Measurements from ENCODE around the gene ADGRL3.
"Not testable (repeated sequence)": the region's sequence is repeated elsewhere in the genome, so short reads cannot be mapped to it uniquely, and the experiment has no call there.

ADGRL3 gene

DNA sequence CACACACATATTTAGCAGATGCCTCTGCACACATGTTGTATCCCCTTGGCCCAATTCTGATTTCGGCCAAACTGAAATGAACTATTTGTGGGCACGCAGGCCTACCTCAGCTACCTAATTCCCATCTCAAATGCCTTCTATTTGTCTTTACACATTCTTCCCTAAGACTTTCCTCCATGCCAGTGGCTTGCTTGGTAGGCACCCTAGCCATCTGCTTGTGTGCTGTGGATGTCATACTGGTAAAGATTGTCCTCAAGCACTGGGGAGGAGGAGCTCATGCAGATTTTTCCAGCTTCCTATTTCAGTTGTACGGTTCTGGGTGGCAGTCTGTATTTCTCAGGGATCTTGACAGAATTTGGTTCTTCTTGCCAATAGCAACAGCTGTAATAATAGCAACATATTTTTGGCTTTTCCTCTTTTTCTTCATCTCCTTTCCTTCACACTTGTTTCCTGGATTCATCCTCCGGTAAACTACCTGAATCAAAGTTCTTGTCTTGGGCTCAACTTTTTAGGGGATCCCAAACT lies 514.3 kb downstream of the ADGRL3 start:
- no peak for DNase-seq (ENCODE audit: insufficient read length, low spot score)
- FAIRE-seq, result no peak

DNA sequence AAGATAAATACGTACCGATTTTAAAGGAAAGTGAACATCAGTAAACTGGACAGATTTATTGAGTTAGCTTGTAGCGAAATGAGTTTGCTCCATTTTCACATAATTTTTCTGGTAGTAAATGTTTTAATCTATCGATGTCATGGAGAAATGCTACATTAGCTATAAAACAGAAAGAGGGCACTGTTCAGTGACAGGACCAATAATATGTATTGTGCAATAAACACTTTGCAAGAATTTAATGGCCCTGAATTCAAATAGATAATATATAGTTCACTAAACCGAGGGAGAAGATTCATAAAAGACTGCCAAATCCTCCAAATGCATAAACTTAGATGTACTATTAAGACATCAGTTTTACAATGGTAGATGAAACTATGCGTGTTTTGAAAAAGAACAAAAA lies 516.3 kb downstream of the ADGRL3 start:
- no peak for DNase-seq (ENCODE audit: insufficient read length, low spot score)

DNA sequence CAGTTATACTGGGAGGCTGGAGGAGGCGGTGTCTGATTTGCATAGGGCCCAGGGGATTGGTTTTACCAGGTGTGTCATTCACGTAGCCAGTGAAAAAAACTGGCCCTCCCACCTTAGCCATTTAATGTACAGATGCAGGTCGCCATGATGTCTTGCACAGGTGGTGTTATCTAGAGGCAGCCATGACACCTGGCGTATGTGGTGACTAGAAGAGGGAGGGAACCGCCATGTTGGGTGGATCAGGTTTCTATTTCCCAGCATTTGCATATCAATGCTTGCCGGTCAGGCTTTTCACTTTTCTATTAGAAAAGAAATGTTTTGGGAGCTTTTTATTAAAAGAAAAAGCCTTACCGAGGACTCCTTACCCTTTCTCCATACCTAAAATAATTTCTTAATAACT lies 523.4 kb downstream of the ADGRL3 start:
- FAIRE-seq (no peak), DNase-seq (ENCODE audit: insufficient read length, low spot score) (no peak)

More for the DNA sequence above, 516.3 kb downstream of the ADGRL3 start:
- FAIRE-seq, result no peak

DNA sequence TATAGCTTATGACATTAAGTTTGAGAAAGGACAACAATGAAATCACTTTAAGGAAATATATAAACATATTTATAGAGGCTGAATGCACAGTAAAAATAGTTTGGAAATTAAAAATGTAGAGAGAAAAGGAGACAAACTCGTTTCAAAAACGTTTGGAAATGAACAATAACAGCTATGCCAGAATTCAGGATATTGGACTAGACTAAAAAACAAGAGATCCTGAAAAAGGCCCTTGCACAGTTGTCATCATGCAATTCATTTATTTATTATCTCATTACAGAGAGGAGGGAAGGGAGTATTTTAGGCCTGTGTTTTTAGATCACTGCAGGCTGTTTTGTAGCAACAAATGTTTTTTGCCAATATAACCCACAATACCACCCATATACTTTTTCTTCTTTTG lies 527.2 kb downstream of the ADGRL3 start:
- FAIRE-seq, result no peak
- no peak for DNase-seq (ENCODE audit: insufficient read length, low spot score)

DNA sequence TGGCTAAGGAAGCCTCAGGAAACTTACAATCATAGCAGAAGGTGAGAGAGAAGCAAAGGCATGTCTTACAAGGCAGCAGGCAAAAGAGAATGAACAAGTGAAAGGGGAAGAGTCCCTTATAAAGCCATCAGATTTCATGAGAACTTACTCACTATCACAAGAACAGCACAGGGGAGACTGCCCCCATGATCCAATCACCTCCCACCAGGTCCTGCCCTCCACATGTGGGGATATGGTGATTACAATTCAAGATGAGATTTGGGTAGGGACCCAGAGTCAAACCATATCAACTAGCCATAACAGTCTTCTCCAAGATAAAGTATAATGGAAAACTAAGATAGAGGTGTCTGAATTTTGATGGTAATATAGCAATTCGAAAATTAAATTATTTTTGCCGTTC lies 534.3 kb downstream of the ADGRL3 start:
- FAIRE-seq (no peak), DNase-seq (ENCODE audit: insufficient read length, low spot score) (no peak)

DNA sequence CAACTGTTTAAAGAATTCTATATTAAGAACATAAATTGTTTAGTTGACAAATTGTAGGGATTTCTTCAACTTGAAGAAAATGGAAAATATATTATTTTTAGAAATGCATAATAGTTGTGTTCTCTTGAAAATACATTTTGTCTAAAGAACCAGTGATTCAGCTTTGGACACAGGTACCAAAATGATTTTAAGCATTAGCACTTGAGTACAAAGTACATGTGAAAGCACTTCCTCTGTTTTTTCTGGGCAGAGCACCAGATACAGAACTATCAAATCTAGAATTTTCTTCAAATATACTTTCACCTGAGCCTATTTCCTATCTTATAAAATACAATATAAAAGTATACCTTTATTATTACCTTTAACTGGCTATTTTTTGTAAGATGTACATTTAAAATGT lies 539.8 kb downstream of the ADGRL3 start:
- FAIRE-seq, result no peak

DNA sequence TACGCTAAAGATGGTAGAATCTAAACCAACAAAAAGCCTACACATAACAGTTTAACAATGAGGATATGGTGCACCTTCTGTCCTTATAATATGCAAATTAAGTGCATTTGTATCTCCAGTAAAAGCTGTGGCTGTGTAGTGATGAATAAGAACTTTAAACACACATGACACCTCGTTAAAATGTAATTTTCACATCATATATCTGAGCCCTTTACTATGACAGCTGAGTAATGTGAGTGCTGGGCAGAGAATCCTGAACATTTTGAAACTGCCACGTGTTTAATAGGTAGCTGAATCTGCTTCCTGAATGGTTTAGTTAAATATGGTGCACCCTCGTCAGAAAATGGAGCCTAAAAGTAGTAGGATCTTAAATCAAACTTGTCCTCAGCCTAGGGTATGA lies 540.8 kb downstream of the ADGRL3 start:
- FAIRE-seq (no peak), DNase-seq (ENCODE audit: insufficient read length, low spot score) (no peak)

More for the DNA sequence above, 539.8 kb downstream of the ADGRL3 start:
- DNase-seq (ENCODE audit: insufficient read length, low spot score), result no peak

DNA sequence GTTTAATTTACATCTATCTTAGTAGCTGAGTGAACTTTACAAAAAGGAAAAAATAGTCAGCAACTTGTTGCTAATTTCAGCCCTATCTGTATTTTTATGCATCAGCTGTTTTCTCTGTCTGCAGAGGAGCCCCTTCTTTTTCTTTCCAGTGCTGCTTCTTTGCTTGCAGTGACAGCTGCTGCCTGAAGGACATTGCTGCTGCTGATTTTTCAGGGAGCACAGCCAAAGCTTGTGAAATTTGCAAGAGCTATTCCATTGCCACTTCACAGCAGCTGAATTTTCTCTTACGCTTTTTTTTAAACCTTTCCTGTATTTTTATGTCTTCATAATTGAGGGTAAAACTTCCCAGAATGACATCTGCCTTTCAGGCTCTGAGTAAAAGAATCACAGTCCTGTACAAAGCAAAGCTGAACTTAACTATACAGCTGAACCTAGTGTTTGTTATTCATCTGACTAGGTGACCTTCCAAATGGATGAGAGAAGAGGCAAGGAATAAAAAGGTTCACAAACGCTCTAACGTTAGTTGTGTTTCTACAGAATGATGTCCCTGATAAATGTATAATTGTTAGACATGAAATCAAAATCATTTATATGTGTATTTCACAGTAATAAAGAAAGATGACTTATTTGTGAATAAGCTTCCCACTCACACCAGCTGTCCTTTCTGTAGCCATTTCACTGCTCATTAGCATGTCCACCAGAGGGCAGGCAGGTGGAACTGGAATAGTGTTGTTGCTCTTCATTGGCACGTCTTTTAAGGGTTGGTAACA lies 541.4 kb downstream of the ADGRL3 start:
- peak; percentile 0 for DNase-seq (ENCODE audit: insufficient read length, low spot score)
- FAIRE-seq, result no peak

DNA sequence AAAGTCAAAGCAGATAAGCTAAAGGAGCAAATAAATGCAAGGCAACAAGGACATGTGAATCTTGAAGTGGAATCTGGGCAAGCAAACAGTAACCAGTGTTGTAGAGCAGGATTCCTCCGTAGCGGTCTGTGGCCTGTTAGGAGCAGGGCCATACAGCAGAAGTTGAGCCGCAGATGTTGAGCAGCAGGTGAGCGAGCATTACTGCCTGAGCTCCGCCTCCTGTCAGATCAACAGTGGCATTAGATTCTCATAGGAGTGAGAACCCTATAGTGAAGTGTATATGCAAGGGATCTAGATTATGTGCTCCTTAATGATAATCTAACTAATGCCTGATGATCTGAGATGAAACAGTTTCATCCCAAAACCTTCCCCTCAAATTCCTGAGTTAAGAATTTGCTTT lies 550.7 kb downstream of the ADGRL3 start:
- no peak for FAIRE-seq
- DNase-seq (ENCODE audit: insufficient read length, low spot score), result no peak

DNA sequence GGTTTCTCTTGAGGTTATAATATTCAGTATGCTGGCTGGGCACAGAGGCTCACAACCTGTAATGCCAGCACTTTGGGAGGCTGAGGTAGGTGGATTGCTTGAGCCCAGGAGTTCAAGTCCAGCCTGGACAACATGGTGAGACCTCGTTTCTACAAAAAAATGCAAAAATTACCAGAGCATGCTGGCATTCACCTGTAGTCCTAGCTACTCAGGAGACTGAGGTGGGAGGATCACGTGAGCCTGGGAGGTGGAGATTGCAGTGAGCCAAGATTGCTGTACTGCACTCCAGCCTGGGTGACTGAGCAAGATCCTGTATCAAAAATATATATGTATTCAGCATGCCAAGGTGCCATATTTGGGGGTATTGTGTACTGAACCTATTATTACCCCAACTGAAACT lies 552.5 kb downstream of the ADGRL3 start:
- FAIRE-seq (no peak), DNase-seq (ENCODE audit: insufficient read length, low spot score) (no peak)

DNA sequence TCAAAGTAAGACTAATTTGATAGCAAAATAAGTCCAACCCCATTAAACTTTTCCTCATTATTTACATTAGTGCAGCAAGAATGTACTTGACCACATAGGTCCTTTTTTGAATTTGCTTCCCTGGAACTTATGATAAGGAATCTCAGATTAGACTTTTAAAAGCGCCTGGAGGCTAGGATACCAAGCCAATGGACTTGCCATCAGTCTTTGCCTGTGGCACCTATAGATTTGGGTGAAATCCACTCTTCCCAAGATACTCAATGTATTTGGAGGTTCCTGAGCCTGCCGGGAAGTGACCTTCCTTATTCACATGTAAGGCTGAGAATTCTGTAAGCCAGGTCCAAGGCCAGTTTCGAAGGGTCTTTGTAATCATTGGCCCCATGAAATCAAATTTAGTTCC lies 553.6 kb downstream of the ADGRL3 start:
- no peak for DNase-seq (ENCODE audit: insufficient read length, low spot score)

DNA sequence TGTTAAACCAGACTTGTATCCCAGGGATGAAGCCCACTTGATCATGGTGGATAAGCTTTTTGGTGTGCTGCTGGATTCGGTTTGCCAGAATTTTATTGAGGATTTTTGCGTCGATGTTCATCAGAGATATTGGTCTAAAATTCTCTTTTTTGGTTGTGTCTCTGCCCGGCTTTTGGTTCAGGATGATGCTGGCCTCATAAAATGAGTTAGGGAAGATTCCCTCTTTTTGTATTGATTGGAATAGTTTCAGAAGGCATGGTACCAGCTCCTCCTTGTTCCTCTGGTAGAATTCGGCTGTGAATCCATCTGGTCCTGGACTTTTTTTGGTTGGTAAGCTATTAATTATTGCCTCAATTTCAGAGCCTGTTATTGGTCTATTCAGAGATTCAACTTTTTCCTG lies 556.8 kb downstream of the ADGRL3 start:
- DNase-seq (ENCODE audit: insufficient read length, low spot score), result not testable (repeated sequence)

More for the DNA sequence above, 553.6 kb downstream of the ADGRL3 start:
- FAIRE-seq, result no peak

DNA sequence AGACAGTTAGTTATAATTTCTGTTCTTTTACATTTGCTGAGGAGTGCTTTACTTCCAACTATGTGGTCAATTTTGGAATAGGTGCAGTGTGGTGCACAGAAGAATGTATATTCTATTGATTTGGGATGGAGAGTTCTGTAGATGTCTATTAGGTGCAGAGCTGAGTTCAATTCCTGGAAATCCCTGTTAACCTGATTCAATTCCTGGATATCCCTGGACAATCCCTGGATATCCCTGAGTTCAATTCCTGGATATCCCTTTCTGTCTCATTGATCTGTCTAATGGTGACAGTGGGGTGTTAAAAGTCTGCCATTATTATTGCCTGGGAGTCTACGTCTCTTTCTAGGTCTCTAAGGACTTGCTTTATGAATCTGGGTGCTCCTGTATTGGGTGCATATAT lies 557.9 kb downstream of the ADGRL3 start:
- not testable (repeated sequence) for DNase-seq (ENCODE audit: insufficient read length, low spot score); FAIRE-seq

More for the DNA sequence above, 556.8 kb downstream of the ADGRL3 start:
- not testable (repeated sequence) for FAIRE-seq

DNA sequence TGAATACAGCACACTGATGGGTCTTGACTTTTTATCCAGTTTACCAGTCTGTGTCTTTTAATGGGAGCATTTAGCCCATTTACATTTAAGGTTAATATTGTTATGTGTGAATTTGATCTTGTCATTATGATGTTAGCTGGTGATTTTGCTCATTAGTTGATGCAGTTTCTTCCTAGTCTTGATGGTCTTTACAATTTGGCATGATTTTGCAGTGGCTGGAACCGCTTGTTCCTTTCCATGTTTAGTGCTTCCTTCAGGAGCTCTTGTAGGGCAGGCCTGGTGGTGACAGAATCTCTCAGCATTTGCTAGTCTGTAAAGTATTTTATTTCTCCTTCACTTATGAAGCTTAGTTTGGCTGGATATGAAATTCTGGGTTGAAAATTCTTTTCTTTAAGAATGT lies 558.5 kb downstream of the ADGRL3 start:
- not testable (repeated sequence) for FAIRE-seq; DNase-seq (ENCODE audit: insufficient read length, low spot score)

DNA sequence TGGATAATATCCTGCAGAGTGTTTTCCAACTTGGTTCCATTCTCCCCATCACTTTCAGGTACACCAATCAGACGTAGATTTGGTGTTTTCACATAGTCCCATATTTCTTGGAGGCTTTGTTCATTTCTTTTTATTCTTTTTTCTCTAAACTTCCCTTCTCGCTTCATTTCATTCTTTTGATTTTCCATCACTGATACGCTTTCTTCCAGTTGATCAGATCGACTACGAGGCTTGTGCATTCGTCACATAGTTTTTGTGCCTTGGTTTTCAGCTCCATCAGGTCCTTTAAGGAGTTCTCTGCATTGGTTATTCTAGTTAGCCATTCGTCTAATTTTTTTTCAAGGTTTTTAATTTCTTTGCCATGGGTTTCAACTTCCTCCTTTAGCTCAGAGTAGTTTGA lies 559.1 kb downstream of the ADGRL3 start:
- not testable (repeated sequence) for FAIRE-seq

DNA sequence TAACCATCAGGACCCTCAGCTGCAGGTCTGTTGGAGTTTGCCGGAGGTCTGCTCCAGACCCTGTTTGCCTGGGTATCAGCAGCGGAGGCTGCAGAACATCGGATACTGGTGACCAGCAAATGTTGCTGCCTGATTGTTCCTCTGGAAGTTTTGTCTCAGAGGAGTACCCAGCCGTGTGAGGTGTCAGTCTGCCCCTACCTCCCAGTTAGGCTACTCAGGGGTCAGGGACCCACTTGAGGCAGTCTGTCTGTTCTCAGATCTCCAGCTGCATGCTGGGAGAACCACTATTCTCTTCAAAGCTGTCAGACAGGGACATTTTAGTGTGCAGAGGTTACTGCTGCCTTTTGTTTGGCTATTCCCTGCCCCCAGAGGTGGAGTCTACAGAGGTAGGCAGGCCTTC lies 559.8 kb downstream of the ADGRL3 start:
- DNase-seq (ENCODE audit: insufficient read length, low spot score); FAIRE-seq: not testable (repeated sequence)

More for the DNA sequence above, 559.1 kb downstream of the ADGRL3 start:
- not testable (repeated sequence) for DNase-seq (ENCODE audit: insufficient read length, low spot score)

DNA sequence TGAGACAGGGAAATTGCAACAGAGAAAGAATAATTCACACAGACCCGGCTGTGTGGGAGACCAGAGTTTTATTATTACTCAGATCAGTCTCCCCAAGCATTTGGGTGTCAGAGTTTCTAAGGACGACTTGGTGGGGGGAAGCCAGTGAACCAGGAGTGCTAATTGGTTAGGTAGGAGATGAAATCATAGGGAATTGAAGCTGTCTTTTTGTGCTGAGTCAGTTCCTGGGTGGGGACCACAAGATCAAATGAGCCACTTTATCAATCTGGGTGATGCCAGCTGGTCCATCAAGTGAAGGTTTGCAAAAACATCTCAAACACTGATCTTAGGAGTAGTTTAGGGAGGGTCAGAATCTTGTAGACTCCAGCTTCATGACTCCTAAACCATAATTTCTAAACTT lies 560.7 kb downstream of the ADGRL3 start:
- DNase-seq (ENCODE audit: insufficient read length, low spot score), result no peak
- FAIRE-seq, result no peak

DNA sequence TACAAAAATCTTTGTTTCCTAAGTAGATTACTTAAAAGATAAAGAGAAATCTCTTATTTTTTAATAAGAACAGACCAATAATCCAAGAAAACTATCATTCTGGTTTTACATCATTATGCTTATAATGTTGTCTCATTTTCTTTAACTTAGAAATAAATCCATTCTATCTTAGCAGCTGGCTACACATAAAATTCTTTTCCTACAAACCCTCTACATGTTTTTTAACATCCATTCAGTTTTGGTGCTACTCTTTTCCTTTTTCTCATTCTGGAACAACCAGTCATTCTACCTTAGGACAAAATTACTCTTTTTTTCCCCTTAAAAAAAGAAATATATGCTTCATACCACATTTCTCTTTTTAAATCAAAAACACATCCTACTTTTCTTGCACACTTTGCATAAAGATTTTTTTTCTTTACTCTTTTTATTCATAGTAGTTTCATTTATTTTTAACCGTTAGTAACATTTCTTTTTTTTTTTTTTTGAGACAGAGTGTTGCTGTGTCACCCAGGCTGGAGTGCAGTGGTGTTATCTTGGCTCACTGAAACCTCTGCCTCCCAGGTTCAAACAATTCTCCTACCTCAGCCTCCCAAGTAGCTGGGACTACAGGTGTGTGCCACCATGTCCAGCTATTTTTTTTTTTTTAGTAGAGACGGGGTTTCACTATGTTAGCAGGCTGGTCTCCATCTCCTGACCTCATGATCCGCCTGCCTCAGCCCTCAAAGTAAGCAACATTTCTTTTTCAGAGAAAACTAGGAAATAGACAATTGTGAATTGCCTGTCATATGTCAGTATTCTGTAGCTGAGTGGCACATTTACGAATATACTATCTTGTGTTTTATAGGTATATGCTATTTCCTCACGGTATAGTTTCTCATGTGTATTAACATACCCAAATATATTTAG lies 562.8 kb downstream of the ADGRL3 start:
- no peak for FAIRE-seq

DNA sequence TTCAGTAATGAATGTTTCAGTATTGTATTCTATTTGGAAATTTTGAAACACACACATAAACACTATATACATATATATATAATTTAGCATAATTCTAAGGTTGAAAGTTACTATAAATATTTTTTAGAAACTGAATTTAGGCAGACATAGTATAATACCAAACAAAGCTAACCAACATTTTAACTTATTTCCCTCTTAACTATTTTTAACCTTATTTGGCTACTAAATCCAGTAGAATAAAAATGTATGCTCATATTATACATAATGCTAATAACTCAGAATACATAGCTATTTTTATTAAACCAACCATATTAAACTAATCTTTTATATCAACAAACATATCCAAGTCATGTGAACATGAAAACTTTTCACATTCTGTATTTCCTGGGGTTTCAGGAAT lies 563.6 kb downstream of the ADGRL3 start:
- FAIRE-seq (no peak), DNase-seq (ENCODE audit: insufficient read length, low spot score) (no peak)

More for the DNA sequence above, 562.8 kb downstream of the ADGRL3 start:
- DNase-seq (ENCODE audit: insufficient read length, low spot score), result no peak

DNA sequence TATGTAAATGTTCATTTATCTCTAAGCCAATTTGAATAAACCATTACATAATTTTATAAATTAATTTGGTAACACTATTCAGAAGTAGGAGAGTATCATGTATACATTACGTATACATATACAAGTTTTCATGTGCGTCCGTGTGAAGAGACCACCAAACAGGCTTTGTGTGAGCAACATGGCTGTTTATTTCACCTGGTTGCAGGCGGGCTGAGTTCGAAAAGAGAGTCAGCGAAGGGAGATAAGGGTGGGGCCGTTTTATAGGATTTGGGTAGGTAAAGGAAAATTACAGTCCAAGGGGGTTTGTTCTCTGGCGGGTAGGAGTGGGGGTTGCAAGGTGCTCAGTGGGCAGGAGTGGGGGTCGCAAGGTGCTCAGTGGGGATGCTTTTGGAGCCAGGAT lies 564.0 kb downstream of the ADGRL3 start:
- not testable (repeated sequence) for DNase-seq (ENCODE audit: insufficient read length, low spot score); FAIRE-seq

Data from HTR-8/SVneo (cell line).